K562 (cell line): Measurements from ENCODE around the gene TCAF1. TPM values are rescaled to one million over a fixed set of nuclear protein-coding genes. Genes with fewer than 3 reads are reported as not detected.
"Not testable (repeated sequence)": the region's sequence is repeated elsewhere in the genome, so short reads cannot be mapped to it uniquely, and the experiment has no call there.

ENCODE experiments used
- ATAC-seq: fragments of 200-7000 bp; cut with Tn5 transposase; 3 replicates; pipeline ENCODE4 v1.9.1; 2020; ENCODE audit warnings: moderate library complexity
- BruUV-seq: library from RNA; stranded (reverse); fragments of 400-500 nt; replicated peaks from 2 replicates; lab custom pipeline; 2021; lab: Mats Ljungman, UMichigan
- CTCF ChIA-PET: fragments of 300-600 bp; formaldehyde crosslinking; extraction: SDS; loops from one replicate; lab custom pipeline; 2021; ENCODE audit warnings: low intra/inter-chr PET ratio; lab: Yijun Ruan, JAX
- POLR2A ChIA-PET: fragments of 300-600, 350-650 bp; sonication (Branson Sonifier 250); formaldehyde crosslinking; extraction: SDS; loops from one replicate; lab custom pipeline; 2021; ENCODE audit warnings: antibody characterized with exemption, inconsistent platforms; lab: Yijun Ruan, JAX
- DNase-seq, 4 experiments: peaks; one replicate each; pipeline versions ENCODE4 v3.0.0 to v3.0.0-alpha.2; 2011 to 2018; ENCODE audit warnings: low spot score in 3 of 4, mixed read lengths in 3 of 4; ENCODE audit errors: extremely low read depth in 1 of 4
- FAIRE-seq: peaks from 2 replicates; lab custom pipeline; 2011; peaks lifted over from hg19 to GRCh38; lab: Jason Lieb, UNC
- H2AFZ ChIP-seq: 2 replicates; pipeline ENCODE4 v1.6.0; 2011; ENCODE audit warnings: low read depth, low read length, control low read depth, inconsistent platforms
- H3K27ac ChIP-seq: fragments of 200-600 bp; 3 replicates; pipeline ENCODE4 v1.8.0; 2011; ENCODE audit warnings: low read depth, mild to moderate bottlenecking, control low read depth, inconsistent platforms, low read length, moderate library complexity, mixed read lengths; ENCODE audit errors: extremely low read depth
- H3K27me3 ChIP-seq, 2 experiments: fragments of 300-600 bp in 1 of 2; 2 replicates in 1 of 2; 3 replicates in 1 of 2; pipeline versions ENCODE4 v1.6.0 to v1.8.0; 2011; ENCODE audit warnings: inconsistent platforms in 2 of 2, low read length in 2 of 2, mild to moderate bottlenecking in 1 of 2, mixed read lengths in 1 of 2, moderate library complexity in 1 of 2; ENCODE audit not compliant: control insufficient read depth in 2 of 2, insufficient read depth in 2 of 2
- H3K36me3 ChIP-seq: fragments of 300-600 bp; 3 replicates; pipeline ENCODE4 v1.8.0; 2011; ENCODE audit warnings: mild to moderate bottlenecking, low read length, inconsistent platforms; ENCODE audit not compliant: control insufficient read depth, insufficient read depth
- H3K4me1 ChIP-seq, 2 experiments: fragments of 200-600 bp in 1 of 2; replicated peaks in 1 of 2; 2 replicates in 1 of 2; 3 replicates in 1 of 2; pipeline versions ENCODE4 v1.5.1 to v1.8.0; 2011; ENCODE audit warnings: inconsistent platforms in 2 of 2, low read length in 2 of 2, mild to moderate bottlenecking in 1 of 2, mixed read lengths in 1 of 2, moderate library complexity in 1 of 2; ENCODE audit not compliant: control insufficient read depth in 2 of 2, insufficient read depth in 2 of 2
- H3K4me2 ChIP-seq: 2 replicates; pipeline ENCODE4 v1.6.1; 2011; ENCODE audit warnings: low read length, control low read depth, inconsistent platforms, mixed read lengths; ENCODE audit not compliant: insufficient read depth
- H3K4me3 ChIP-seq: fragments of 200-600 bp; sonication (generic), shearing (Covaris generic); 2 replicates; pipeline ENCODE4 v1.5.1; 2016; ENCODE audit warnings: control low read depth, inconsistent platforms
- H3K79me2 ChIP-seq: fragments of 200-600 bp; 3 replicates; pipeline ENCODE4 v1.8.0; 2011; ENCODE audit warnings: low read length, inconsistent platforms; ENCODE audit not compliant: control insufficient read depth, insufficient read depth
- H3K9ac ChIP-seq, 2 experiments: 2 replicates each; pipeline versions ENCODE4 v1.6.0 to v1.6.1; 2011; ENCODE audit warnings: low read depth in 2 of 2, low read length in 2 of 2, control low read depth in 1 of 2, inconsistent platforms in 1 of 2, mild to moderate bottlenecking in 1 of 2, mixed read lengths in 1 of 2; ENCODE audit not compliant: insufficient read depth in 1 of 2
- H3K9me1 ChIP-seq: one replicate; pipeline ENCODE4 v1.6.0; 2011; ENCODE audit warnings: inconsistent platforms, mild to moderate bottlenecking, low read length, moderate library complexity; ENCODE audit not compliant: control insufficient read depth, insufficient read depth
- H3K9me3 ChIP-seq: replicated peaks from 2 replicates; pipeline ENCODE4 v1.5.1; 2011; ENCODE audit warnings: low read depth, low read length, inconsistent platforms; ENCODE audit not compliant: control insufficient read depth, insufficient read depth
- H4K20me1 ChIP-seq: replicated peaks from 2 replicates; pipeline ENCODE4 v1.6.1; 2011; ENCODE audit warnings: low read length, inconsistent platforms, mixed read lengths; ENCODE audit not compliant: control insufficient read depth, insufficient read depth
- WGBS: fragments of 100-300 bp; shearing (Covaris generic); methylation state at CpG from one replicate; pipeline ENCODE4 v1.1.6; 2016; ENCODE audit warnings: low coverage, mixed read lengths; ENCODE audit not compliant: insufficient coverage; ENCODE audit errors: missing lambda C conversion rate; 5-methylcytosine and 5-hydroxymethylcytosine counted together
- in situ Hi-C: fragments of 300-500 bp; cut with MboI; formaldehyde crosslinking; loops from 4 replicates; pipeline ENCODE4 v1.15.0; 2018; ENCODE audit warnings: inconsistent platforms, mixed read lengths
- intact Hi-C: fragments of 100-400 bp; cut with micrococcal nuclease; formaldehyde crosslinking; loops from 2 replicates; pipeline ENCODE4 v1.14.2; 2022
- polyA plus RNA-seq, 8 experiments: library from polyadenylated mRNA; depleted of rRNA in 4 of 8; stranded (reverse) in 5 of 8; unstranded in 3 of 8; fragments of >200 nt; fragmentation: Nextera tagmentation in 2 of 8; fragmentation: Illumina TruSeq in 1 of 8; extraction: Ambion mirVana in 2 of 8; extraction: Trizol in 1 of 8; gene quantifications; 2 replicates each; pipeline versions ENCODE4 v1.2.1 to v1.2.3, GENCODE V29; 2011 to 2014; ENCODE audit warnings: inconsistent platforms in 1 of 8, missing spikeins in 1 of 8
- total RNA-seq, 7 experiments: library from RNA; depleted of rRNA in 6 of 7; stranded (reverse); fragments of >200 nt in 6 of 7; fragmentation: Illumina TruSeq in 2 of 7; extraction: Trizol in 2 of 7; gene quantifications; 2 replicates each; pipeline versions ENCODE4 v1.2.1 to v1.2.3, GENCODE V29; 2011 to 2021; ENCODE audit warnings: low replicate concordance in 1 of 7

The TCAF1 gene
- total and polyA plus RNA-seq, 9 of the 15 experiments (the other 6 are each of a cell fraction or from before 2014, with no cell fraction given) = 6.2 to 52.2 (median 24.4) TPM

DNA sequence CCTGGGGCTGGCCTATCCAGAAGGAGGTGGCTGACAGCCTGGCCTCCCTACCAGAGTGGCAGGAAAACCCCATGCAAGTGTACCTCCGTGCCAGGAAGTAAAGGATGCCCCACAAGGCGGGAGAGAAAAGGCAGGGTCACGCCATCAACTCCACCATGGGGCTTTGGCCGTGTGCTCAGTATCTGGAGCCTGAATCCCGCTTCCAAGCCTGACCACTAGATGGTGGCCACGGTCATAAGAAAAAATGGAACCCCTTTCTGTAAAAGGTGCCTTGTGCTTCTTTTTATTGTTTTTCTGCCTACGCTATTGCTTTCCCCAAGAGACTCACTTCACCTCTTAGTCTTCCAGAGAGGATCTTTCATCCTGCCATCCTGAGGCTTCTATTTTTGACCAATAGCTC lies 84.1 kb downstream of the TCAF1 start:
- H3K9ac ChIP-seq, H3K9me1 ChIP-seq, H3K4me2 ChIP-seq, POLR2A ChIA-PET, intact Hi-C loops, in situ Hi-C loops, H3K4me1 ChIP-seq, FAIRE-seq, H3K27me3 ChIP-seq, H3K4me3 ChIP-seq, H3K36me3 ChIP-seq, CTCF ChIA-PET, H3K79me2 ChIP-seq, H3K9me3 ChIP-seq, H4K20me1 ChIP-seq, DNase-seq, H2AFZ ChIP-seq, H3K27ac ChIP-seq: not testable (repeated sequence)
- BruUV-seq = TSS peak; percentile 30
- WGBS = no CpG with 5 or more reads among the region's 7 CpGs
- peak; percentile 86 for ATAC-seq

- POLR2A ChIA-PET, ATAC-seq, H3K79me2 ChIP-seq, H3K4me1 ChIP-seq, H3K9me3 ChIP-seq, H3K27me3 ChIP-seq, H3K9ac ChIP-seq, H3K4me3 ChIP-seq, H3K36me3 ChIP-seq, H3K4me2 ChIP-seq, intact Hi-C loops, H2AFZ ChIP-seq, in situ Hi-C loops, H3K9me1 ChIP-seq, FAIRE-seq, DNase-seq, H3K27ac ChIP-seq, CTCF ChIA-PET, BruUV-seq, H4K20me1 ChIP-seq: not testable (repeated sequence)
- 40% methylated on average over 1 of the region's 8 CpGs for WGBS
Measured at GRCh38 chr7:143816471-143817133, 85.4 kb downstream of the TCAF1 start.

- H2AFZ ChIP-seq, DNase-seq, H3K27ac ChIP-seq, in situ Hi-C loops, H3K4me3 ChIP-seq, H3K27me3 ChIP-seq, POLR2A ChIA-PET, CTCF ChIA-PET, H3K36me3 ChIP-seq, ATAC-seq, BruUV-seq, H3K9ac ChIP-seq, H3K9me3 ChIP-seq, H3K4me2 ChIP-seq, H3K4me1 ChIP-seq, H4K20me1 ChIP-seq, H3K9me1 ChIP-seq, H3K79me2 ChIP-seq, intact Hi-C loops, FAIRE-seq: not testable (repeated sequence)
- WGBS = no CpG with 5 or more reads among the region's 6 CpGs
Measured at GRCh38 chr7:143810639-143811038, 91.3 kb downstream of the TCAF1 start.

DNA sequence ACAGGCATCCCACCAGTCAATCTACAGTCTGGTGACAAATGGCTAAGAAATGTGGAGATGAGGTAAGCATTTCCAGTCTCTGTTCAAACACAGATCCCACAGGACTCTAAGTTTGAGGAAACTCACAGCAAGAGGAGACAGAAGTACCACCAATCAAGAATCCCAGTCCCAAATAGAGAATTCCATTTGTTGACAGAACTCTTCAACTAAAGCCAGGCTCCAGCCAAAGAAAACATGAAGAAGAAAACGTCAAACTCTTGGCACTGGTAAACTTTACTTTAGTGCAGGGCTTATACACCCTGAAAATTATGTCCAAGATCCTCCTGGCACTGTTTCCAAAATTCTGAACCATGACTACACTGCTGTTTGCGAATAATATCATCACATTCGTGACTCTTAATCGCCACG lies 95.3 kb downstream of the TCAF1 start:
- WGBS = no CpG with 5 or more reads among the region's 5 CpGs
- CTCF ChIA-PET = not testable (repeated sequence)

More for the DNA sequence above, 95.3 kb downstream of the TCAF1 start:
- H3K27ac ChIP-seq, POLR2A ChIA-PET, H3K4me1 ChIP-seq, H3K9me1 ChIP-seq, H4K20me1 ChIP-seq, H2AFZ ChIP-seq, H3K9me3 ChIP-seq, DNase-seq, H3K4me3 ChIP-seq, H3K36me3 ChIP-seq, BruUV-seq, H3K9ac ChIP-seq, in situ Hi-C loops, H3K4me2 ChIP-seq, intact Hi-C loops, H3K79me2 ChIP-seq, H3K27me3 ChIP-seq: not testable (repeated sequence)
- FAIRE-seq = peak; percentile 90
- peak; percentile 89 for ATAC-seq
